ENCODE measurements around the gene PFAS.

PFAS gene

DNA sequence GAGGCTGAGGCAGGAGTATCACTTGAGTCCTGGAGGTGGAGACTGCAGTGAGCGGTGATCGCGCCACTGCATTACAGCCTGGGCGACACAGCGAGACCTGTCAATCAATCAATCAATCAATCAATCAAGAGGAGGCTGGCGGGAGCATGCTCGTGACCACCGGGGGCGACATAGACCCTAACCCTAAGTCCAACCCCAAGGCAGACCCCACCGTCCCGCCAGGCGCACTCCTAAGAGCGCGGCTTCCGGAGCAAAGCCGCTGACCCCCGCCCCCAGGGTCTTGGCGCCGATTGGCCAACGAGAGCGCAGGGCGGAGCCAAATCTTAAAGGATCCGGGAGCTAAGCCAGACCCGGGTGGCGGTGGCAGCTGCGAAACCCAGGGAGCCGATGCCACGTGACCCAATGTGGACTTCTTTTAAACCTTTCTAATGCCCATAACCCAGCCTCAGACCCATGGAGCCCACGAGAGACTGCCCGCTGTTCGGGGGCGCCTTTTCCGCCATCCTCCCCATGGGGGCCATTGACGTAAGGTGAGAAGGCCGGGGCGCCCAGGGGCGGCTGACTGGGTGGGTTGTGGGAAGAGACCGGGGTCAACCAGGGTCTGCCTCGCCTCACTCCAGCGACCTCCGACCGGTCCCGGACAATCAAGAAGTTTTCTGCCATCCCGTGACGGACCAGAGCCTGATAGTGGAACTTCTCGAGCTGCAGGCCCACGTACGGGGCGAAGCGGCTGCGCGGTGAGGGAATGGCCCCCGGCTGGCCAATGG lies 39.4 kb downstream of the PFAS start, which contains the start of gene RANGRF:
Gene RANGRF (plus strand): TSS at position 335 of the 767 bp plus-strand sequence. CDS start 119 bp downstream, at position 454.
- peak within 1 kb of the TSS; percentile 84 for H3K27ac ChIP-seq
- H3K36me3 ChIP-seq (replicated peaks): no peaks in the 10 kb centered on the region
- no peaks in the 10 kb centered on the region for H3K27me3 ChIP-seq (replicated peaks)
- peak; percentile 68 for DNase-seq
- H3K4me3 ChIP-seq (ENCODE audit: low read depth, low read length): peak within 1 kb of the TSS; percentile 85
- in situ Hi-C loops (cut with HindIII; ENCODE audit: low pct_ligation_motif_present, low sequenced_read_pairs): no loop called here
- TF ChIP-seq, protein P1, sequence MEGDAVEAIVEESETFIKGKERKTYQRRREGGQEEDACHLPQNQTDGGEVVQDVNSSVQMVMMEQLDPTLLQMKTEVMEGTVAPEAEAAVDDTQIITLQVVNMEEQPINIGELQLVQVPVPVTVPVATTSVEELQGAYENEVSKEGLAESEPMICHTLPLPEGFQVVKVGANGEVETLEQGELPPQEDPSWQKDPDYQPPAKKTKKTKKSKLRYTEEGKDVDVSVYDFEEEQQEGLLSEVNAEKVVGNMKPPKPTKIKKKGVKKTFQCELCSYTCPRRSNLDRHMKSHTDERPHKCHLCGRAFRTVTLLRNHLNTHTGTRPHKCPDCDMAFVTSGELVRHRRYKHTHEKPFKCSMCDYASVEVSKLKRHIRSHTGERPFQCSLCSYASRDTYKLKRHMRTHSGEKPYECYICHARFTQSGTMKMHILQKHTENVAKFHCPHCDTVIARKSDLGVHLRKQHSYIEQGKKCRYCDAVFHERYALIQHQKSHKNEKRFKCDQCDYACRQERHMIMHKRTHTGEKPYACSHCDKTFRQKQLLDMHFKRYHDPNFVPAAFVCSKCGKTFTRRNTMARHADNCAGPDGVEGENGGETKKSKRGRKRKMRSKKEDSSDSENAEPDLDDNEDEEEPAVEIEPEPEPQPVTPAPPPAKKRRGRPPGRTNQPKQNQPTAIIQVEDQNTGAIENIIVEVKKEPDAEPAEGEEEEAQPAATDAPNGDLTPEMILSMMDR (IDR thresholded peaks at IDR 0.05; ENCODE audit: low read depth, low read length, missing control alignments): no peak

GRCh38 chr17:8289103-8289397 lies 40.0 kb downstream of the PFAS start:
- DNase-seq: peak; percentile 44
- peak overlapping the region; percentile 85 for H3K4me3 ChIP-seq (ENCODE audit: low read depth, low read length)
- peak overlapping the region; percentile 84 for H3K27ac ChIP-seq
- TF ChIP-seq, protein P1 (IDR thresholded peaks at IDR 0.05; ENCODE audit: low read depth, low read length, missing control alignments): no peak
- no peaks in the 10 kb centered on the region for H3K27me3 ChIP-seq (replicated peaks)
- in situ Hi-C loops (cut with HindIII; ENCODE audit: low pct_ligation_motif_present, low sequenced_read_pairs): no loop called here
- H3K36me3 ChIP-seq (replicated peaks): no peaks in the 10 kb centered on the region

GRCh38 chr17:8290043-8290442 lies 41.0 kb downstream of the PFAS start:
- Histone ChIP-seq H3K27ac (no peak overlapping the region), H3K27me3 (replicated peaks) (no peaks in the 10 kb centered on the region), H3K4me3 (ENCODE audit: low read depth, low read length) (no peak overlapping the region), H3K36me3 (replicated peaks) (no peaks in the 10 kb centered on the region)
- in situ Hi-C loops (cut with HindIII; ENCODE audit: low pct_ligation_motif_present, low sequenced_read_pairs): no loop called here
- no peak for DNase-seq
- TF ChIP-seq, protein P1 (IDR thresholded peaks at IDR 0.05; ENCODE audit: low read depth, low read length, missing control alignments): no peak

DNA sequence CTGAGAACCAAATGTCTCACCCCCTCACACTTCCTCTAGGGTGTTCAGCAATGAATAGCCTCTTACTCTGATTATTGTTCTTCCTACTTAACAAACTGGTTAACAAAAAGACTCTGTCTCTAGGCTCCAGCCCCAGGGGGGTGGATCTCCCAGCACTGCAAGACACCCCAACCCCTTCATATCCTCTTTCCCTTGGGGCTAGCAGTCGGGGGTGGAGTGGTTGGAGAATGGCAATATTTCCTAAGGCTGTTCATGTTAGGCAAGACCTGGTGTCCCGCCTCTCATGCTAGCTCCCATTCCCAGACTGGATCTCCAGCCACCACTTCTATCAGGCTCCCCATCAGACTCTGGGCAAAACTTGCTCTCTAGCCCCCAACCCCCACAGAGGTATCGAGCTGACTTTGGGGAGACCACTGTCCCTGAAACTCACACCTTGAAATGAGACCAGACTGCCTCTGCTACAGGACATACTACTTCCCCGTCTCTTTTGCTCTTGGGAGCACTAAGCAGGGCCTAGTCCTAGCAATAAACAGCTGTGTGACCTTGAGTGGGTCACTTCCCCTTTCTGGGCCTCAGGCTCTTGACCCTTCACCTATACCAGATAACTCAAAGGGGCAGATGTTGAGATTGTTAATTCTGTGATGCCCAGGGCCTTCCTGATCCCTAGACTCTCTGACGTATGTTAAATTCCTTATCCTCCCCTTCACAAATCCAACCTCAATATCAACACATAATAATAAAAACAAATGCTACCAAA lies 43.7 kb downstream of the PFAS start:
- TF ChIP-seq, protein P1 (IDR thresholded peaks at IDR 0.05; ENCODE audit: low read depth, low read length, missing control alignments): no peak
- DNase-seq: no peak
- Histone ChIP-seq H3K27me3 (replicated peaks) (no peaks in the 10 kb centered on the region), H3K36me3 (replicated peaks) (no peaks in the 10 kb centered on the region), H3K27ac (no peak overlapping the region), H3K4me3 (ENCODE audit: low read depth, low read length) (no peak overlapping the region)
- in situ Hi-C loops (cut with HindIII; ENCODE audit: low pct_ligation_motif_present, low sequenced_read_pairs): no loop called here

GRCh38 chr17:8294361-8294760 lies 45.3 kb downstream of the PFAS start:
- H3K27ac ChIP-seq: no peak overlapping the region
- no peaks in the 10 kb centered on the region for H3K27me3 ChIP-seq (replicated peaks)
- TF ChIP-seq, protein P1 (IDR thresholded peaks at IDR 0.05; ENCODE audit: low read depth, low read length, missing control alignments): no peak
- no peaks in the 10 kb centered on the region for H3K36me3 ChIP-seq (replicated peaks)
- in situ Hi-C loops (cut with HindIII; ENCODE audit: low pct_ligation_motif_present, low sequenced_read_pairs): no loop called here
- H3K4me3 ChIP-seq (ENCODE audit: low read depth, low read length): no peak overlapping the region
- DNase-seq: no peak
